Right lobe of liver (tissue), 6 donors: ENCODE data around the gene IGF1R. TPM values are rescaled to one million over a fixed set of nuclear protein-coding genes. Genes with fewer than 3 reads are reported as not detected.
A peak's percentile ranks its signal among the peaks of the same experiment; 100 is the strongest.

Experiments
- ATAC-seq, 4 donors: fragments of 200-7000 bp; cut with Tn5 transposase; one replicate each; pipeline ENCODE4 v1.9.1; 2020; ENCODE audit warnings: mild to moderate bottlenecking in 4 of 4, moderate library complexity in 4 of 4
- DNase-seq, 3 donors: peaks; one replicate each; pipeline ENCODE4 v3.0.0-alpha.2; 2020
- H3K27ac ChIP-seq, 3 donors: fragments of 200-600 bp; one replicate each; pipeline ENCODE4 v1.8.0; 2022
- H3K27me3 ChIP-seq, 2 donors: fragments of 200-600 bp; one replicate each; pipeline ENCODE4 v1.8.0; 2022
- H3K36me3 ChIP-seq, 4 donors: fragments of 200-600 bp; sonication (generic) in 1 of 4; one replicate each; pipeline versions ENCODE4 v1.5.1 to v1.8.0; 2017 to 2022; ENCODE audit warnings: control low read depth in 1 of 4
- H3K4me1 ChIP-seq, 4 donors: fragments of 200-600 bp; sonication (generic) in 1 of 4; one replicate each; pipeline versions ENCODE4 v1.5.1 to v1.8.0; 2017 to 2022; ENCODE audit warnings: control low read depth in 1 of 4
- H3K4me3 ChIP-seq, 3 donors: fragments of 200-600 bp; one replicate each; pipeline ENCODE4 v1.8.0; 2022
- H3K9me3 ChIP-seq, 4 donors: fragments of 200-600 bp; sonication (generic) in 1 of 4; one replicate each; pipeline versions ENCODE4 v1.5.1 to v1.8.0; 2017 to 2022; ENCODE audit warnings: control low read depth in 1 of 4
- CTCF ChIP-seq, 4 donors: fragments of 200-600 bp in 3 of 4; fragments of 450-650 bp in 1 of 4; IDR thresholded peaks; one replicate each; pipeline versions ENCODE4 v1.5.1 to v1.8.0; 2016 to 2022; ENCODE audit warnings: antibody characterized with exemption in 4 of 4, mild to moderate bottlenecking in 2 of 4
- POLR2A ChIP-seq: fragments of 450-650 bp; IDR thresholded peaks from one replicate; pipeline ENCODE4 v1.6.1; 2017; ENCODE audit warnings: antibody characterized with exemption, mild to moderate bottlenecking
- WGBS: methylation state at CpG from one replicate; pipeline ENCODE4 v1.1.6; 2018; ENCODE audit warnings: low coverage, low lambda C conversion rate; ENCODE audit not compliant: insufficient coverage; ENCODE audit errors: missing lambda C conversion rate; 5-methylcytosine and 5-hydroxymethylcytosine counted together
- intact Hi-C, 2 donors: fragments of 100-400 bp; cut with DNase I; formaldehyde crosslinking; loops; one replicate each; pipeline versions ENCODE4 v1.11.2 to v1.14.1; 2022
- total RNA-seq, 6 experiments: library from RNA; depleted of rRNA in 2 of 6; stranded (reverse); fragments of >200 nt in 2 of 6; fragmentation: NEBNext Ultra II Directional in 3 of 6; extraction: Animal tissue kit (Norgen Biotek cat#: 25700) in 3 of 6; gene quantifications; one replicate each; pipeline versions ENCODE4 v1.1.0 to v1.2.4, GENCODE V29; 2016 to 2023
- donor health status: DM: no; HTN: yes; CAD: no.
- donor health status: DM: no; HTN: no; CAD: no.
- donor health status: DM: no; HTN: no; CAD: no.
- donor health status: DM: no; HTN: yes; CAD: no.
- donor health status: DM: no; HTN: yes; CAD: no.

The IGF1R gene
- total RNA-seq, 6 experiments from 2014 or later = 2.5 to 5.3 (median 3.8) TPM

DNA sequence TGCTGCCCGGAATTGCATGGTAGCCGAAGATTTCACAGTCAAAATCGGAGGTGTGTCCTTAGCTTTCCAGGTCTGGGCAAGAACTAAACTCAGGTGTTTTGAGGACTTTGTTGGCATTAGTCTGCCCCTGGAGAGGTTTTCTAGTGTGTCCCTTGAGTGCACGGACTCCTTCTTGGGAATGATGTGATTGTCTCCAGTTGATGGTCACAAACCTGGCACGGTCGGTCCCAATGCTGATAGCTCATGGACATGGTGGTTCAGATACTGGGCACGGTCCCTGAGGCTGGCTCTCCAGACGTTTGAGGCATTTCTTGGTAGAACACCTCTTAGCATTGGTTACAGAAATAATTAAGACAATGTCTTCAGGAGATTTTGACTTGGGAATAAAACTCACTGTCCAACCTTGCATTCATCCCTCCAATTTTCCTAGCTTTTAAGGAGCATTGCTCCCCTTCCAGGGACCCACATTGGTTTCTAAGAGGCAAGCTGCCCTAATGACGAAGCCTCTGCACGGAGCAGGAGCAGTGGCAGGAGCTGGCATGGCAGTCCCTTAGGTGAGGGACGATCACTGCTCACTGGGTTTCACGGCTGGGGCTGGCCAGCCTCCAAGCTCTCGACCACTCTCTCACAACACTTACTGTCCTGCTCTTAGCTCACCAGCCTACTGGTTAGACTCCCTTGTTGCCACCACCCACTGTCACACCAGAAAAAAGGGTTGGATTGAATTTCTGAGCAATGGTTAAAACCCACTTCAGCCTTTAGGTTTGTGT lies 291.2 kb downstream of the IGF1R start:
- Histone ChIP-seq H3K36me3 (no peaks in the 10 kb centered on the region), H3K4me1 (no peaks in the 10 kb centered on the region), H3K27ac (no peak overlapping the region), H3K9me3 (no peaks in the 10 kb centered on the region), H3K4me3 (no peak overlapping the region), H3K27me3 (no peaks in the 10 kb centered on the region)
- intact Hi-C loops = no loop called here
- ATAC-seq (peak in 1 of 4 donors; percentile 16), DNase-seq (no peak)
- 65% methylated on average over 10 of the region's 13 CpGs for WGBS
- TF ChIP-seq POLR2A (no peak), CTCF (IDR thresholded peaks at IDR 0.05) (no peak)

- Histone ChIP-seq H3K9me3 (no peaks in the 10 kb centered on the region), H3K27me3 (no peaks in the 10 kb centered on the region), H3K36me3 (no peaks in the 10 kb centered on the region), H3K4me3 (no peak overlapping the region), H3K4me1 (no peaks in the 10 kb centered on the region), H3K27ac (no peak overlapping the region)
- DNase-seq (no peak), ATAC-seq (no peak)
- intact Hi-C loops = no loop called here
- TF ChIP-seq CTCF (IDR thresholded peaks at IDR 0.05) (no peak), POLR2A (no peak)
- WGBS = 61% methylated on average over 5 of the region's 5 CpGs
Measured at GRCh38 chr15:98941595-98942255, 293.4 kb downstream of the IGF1R start.

GRCh38 chr15:98942431-98942830 lies 294.1 kb downstream of the IGF1R start:
- DNase-seq (no peak), ATAC-seq (no peak)
- no peak overlapping the region for H3K4me3 ChIP-seq
- no peaks in the 10 kb centered on the region for H3K36me3 ChIP-seq
- WGBS = 90% methylated on average over 7 of the region's 7 CpGs
- no peak overlapping the region for H3K27ac ChIP-seq
- TF ChIP-seq CTCF (IDR thresholded peaks at IDR 0.05) = no peak
- TF ChIP-seq POLR2A = no peak
- intact Hi-C loops = no loop called here
- no peaks in the 10 kb centered on the region for H3K9me3 ChIP-seq
- H3K27me3 ChIP-seq = no peaks in the 10 kb centered on the region
- no peaks in the 10 kb centered on the region for H3K4me1 ChIP-seq

DNA sequence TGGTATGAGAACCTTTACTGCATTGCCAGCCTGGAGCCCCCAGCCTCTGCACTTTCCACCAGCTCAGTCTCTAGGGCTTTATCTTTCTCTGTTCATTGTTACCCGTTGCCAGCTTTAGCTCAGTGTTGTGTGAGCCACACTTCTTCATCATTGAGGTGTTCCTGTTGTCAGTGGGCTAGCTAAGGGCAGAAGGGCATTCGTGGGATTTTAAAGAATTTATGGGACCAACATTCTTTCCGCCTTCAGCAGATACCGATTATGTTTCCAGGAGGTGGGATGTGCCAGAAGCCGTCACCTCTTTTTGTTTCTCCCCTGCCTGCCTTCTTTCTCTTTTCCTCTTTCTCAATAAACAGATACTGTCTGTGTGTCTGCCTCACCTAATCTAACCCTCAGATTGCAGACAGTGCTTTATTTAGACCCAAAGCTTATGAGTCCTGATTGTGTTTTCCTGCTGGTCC lies 294.7 kb downstream of the IGF1R start:
- DNase-seq = no peak
- ATAC-seq = no peak
- TF ChIP-seq POLR2A (no peak), CTCF (IDR thresholded peaks at IDR 0.05) (no peak)
- 69% methylated on average over 4 of the region's 5 CpGs for WGBS
- Histone ChIP-seq H3K4me1 (no peaks in the 10 kb centered on the region), H3K9me3 (no peaks in the 10 kb centered on the region), H3K27me3 (no peaks in the 10 kb centered on the region), H3K27ac (no peak overlapping the region), H3K36me3 (no peaks in the 10 kb centered on the region), H3K4me3 (no peak overlapping the region)
- intact Hi-C loops = no loop called here
